ENCODE measurements around the gene NOS3.
A peak's percentile ranks its signal among the peaks of the same experiment; 100 is the strongest.

The NOS3 gene

GRCh38 chr7:151060113-151060415 lies 69.2 kb downstream of the NOS3 start:
- peak overlapping the region; percentile 81 for H3K9ac ChIP-seq (ENCODE audit: insufficient read length, low read depth)
- no peak for TF ChIP-seq SUZ12 (IDR thresholded peaks at IDR 0.05; ENCODE audit: extremely low read depth, insufficient read depth, insufficient read length)
- no peak for TF ChIP-seq YY1 (IDR thresholded peaks at IDR 0.05; ENCODE audit: insufficient read depth, insufficient read length)
- TF ChIP-seq ZNF274 (IDR thresholded peaks at IDR 0.05; ENCODE audit: low read depth, low read length): no peak
- H3K4me3 ChIP-seq (ENCODE audit: insufficient read length, low read depth): peak overlapping the region; percentile 74
- DNase-seq (ENCODE audit: low read depth, low spot score): no peak
- no peaks in the 10 kb centered on the region for H3K9me3 ChIP-seq (ENCODE audit: insufficient read depth, low read length)
- H3K27me3 ChIP-seq (ENCODE audit: insufficient read depth, insufficient read length): peaks cover 8% of the 10 kb centered on the region
- H3K36me3 ChIP-seq (ENCODE audit: insufficient read depth, insufficient read length, low read length): peaks cover 12% of the 10 kb centered on the region
- H3K4me1 ChIP-seq (ENCODE audit: insufficient read depth, insufficient read length): peaks cover 12% of the 10 kb centered on the region

- Histone ChIP-seq H3K4me1 (ENCODE audit: insufficient read depth, insufficient read length) (peaks cover 12% of the 10 kb centered on the region), H3K4me3 (ENCODE audit: insufficient read length, low read depth) (peak overlapping the region; percentile 74), H3K9ac (ENCODE audit: insufficient read length, low read depth) (peak overlapping the region; percentile 81), H3K9me3 (ENCODE audit: insufficient read depth, low read length) (no peaks in the 10 kb centered on the region), H3K27me3 (ENCODE audit: insufficient read depth, insufficient read length) (peaks cover 8% of the 10 kb centered on the region), H3K36me3 (ENCODE audit: insufficient read depth, insufficient read length, low read length) (peaks cover 18% of the 10 kb centered on the region)
- no peak for DNase-seq (ENCODE audit: low read depth, low spot score)
- TF ChIP-seq YY1 (IDR thresholded peaks at IDR 0.05; ENCODE audit: insufficient read depth, insufficient read length) (no peak), SUZ12 (IDR thresholded peaks at IDR 0.05; ENCODE audit: extremely low read depth, insufficient read depth, insufficient read length) (no peak), ZNF274 (IDR thresholded peaks at IDR 0.05; ENCODE audit: low read depth, low read length) (no peak)
Observed at GRCh38 chr7:151060416-151061212, 69.8 kb downstream of the NOS3 start.

GRCh38 chr7:151061213-151062110 lies 70.6 kb downstream of the NOS3 start:
- Histone ChIP-seq H3K4me3 (ENCODE audit: insufficient read length, low read depth) (peak overlapping the region; percentile 74), H3K4me1 (ENCODE audit: insufficient read depth, insufficient read length) (peaks cover 10% of the 10 kb centered on the region), H3K27me3 (ENCODE audit: insufficient read depth, insufficient read length) (peaks cover 2% of the 10 kb centered on the region), H3K9me3 (ENCODE audit: insufficient read depth, low read length) (no peaks in the 10 kb centered on the region), H3K9ac (ENCODE audit: insufficient read length, low read depth) (peak overlapping the region; percentile 81), H3K36me3 (ENCODE audit: insufficient read depth, insufficient read length, low read length) (peaks cover 26% of the 10 kb centered on the region)
- no peak for DNase-seq (ENCODE audit: low read depth, low spot score)
- TF ChIP-seq SUZ12 (IDR thresholded peaks at IDR 0.05; ENCODE audit: extremely low read depth, insufficient read depth, insufficient read length) (no peak), YY1 (IDR thresholded peaks at IDR 0.05; ENCODE audit: insufficient read depth, insufficient read length) (no peak), ZNF274 (IDR thresholded peaks at IDR 0.05; ENCODE audit: low read depth, low read length) (no peak)

- no peak for DNase-seq (ENCODE audit: low read depth, low spot score)
- Histone ChIP-seq H3K4me1 (ENCODE audit: insufficient read depth, insufficient read length) (peaks cover 5% of the 10 kb centered on the region), H3K36me3 (ENCODE audit: insufficient read depth, insufficient read length, low read length) (peaks cover 32% of the 10 kb centered on the region), H3K9me3 (ENCODE audit: insufficient read depth, low read length) (no peaks in the 10 kb centered on the region), H3K9ac (ENCODE audit: insufficient read length, low read depth) (peak overlapping the region; percentile 81), H3K27me3 (ENCODE audit: insufficient read depth, insufficient read length) (no peaks in the 10 kb centered on the region), H3K4me3 (ENCODE audit: insufficient read length, low read depth) (peak overlapping the region; percentile 74)
- no peak for TF ChIP-seq ZNF274 (IDR thresholded peaks at IDR 0.05; ENCODE audit: low read depth, low read length)
- TF ChIP-seq YY1 (IDR thresholded peaks at IDR 0.05; ENCODE audit: insufficient read depth, insufficient read length): no peak
- no peak for TF ChIP-seq SUZ12 (IDR thresholded peaks at IDR 0.05; ENCODE audit: extremely low read depth, insufficient read depth, insufficient read length)
Observed at GRCh38 chr7:151062111-151062398, 71.2 kb downstream of the NOS3 start.

GRCh38 chr7:151062399-151063211 lies 71.8 kb downstream of the NOS3 start:
- no peaks in the 10 kb centered on the region for H3K27me3 ChIP-seq (ENCODE audit: insufficient read depth, insufficient read length)
- DNase-seq (ENCODE audit: low read depth, low spot score): peak; percentile 91
- peaks cover 38% of the 10 kb centered on the region for H3K36me3 ChIP-seq (ENCODE audit: insufficient read depth, insufficient read length, low read length)
- TF ChIP-seq YY1 (IDR thresholded peaks at IDR 0.05; ENCODE audit: insufficient read depth, insufficient read length): no peak
- no peak for TF ChIP-seq ZNF274 (IDR thresholded peaks at IDR 0.05; ENCODE audit: low read depth, low read length)
- no peak for TF ChIP-seq SUZ12 (IDR thresholded peaks at IDR 0.05; ENCODE audit: extremely low read depth, insufficient read depth, insufficient read length)
- H3K9me3 ChIP-seq (ENCODE audit: insufficient read depth, low read length): no peaks in the 10 kb centered on the region
- peak overlapping the region; percentile 74 for H3K4me3 ChIP-seq (ENCODE audit: insufficient read length, low read depth)
- peaks cover 7% of the 10 kb centered on the region for H3K4me1 ChIP-seq (ENCODE audit: insufficient read depth, insufficient read length)
- peak overlapping the region; percentile 81 for H3K9ac ChIP-seq (ENCODE audit: insufficient read length, low read depth)

- Histone ChIP-seq H3K36me3 (ENCODE audit: insufficient read depth, insufficient read length, low read length) (peaks cover 41% of the 10 kb centered on the region), H3K4me1 (ENCODE audit: insufficient read depth, insufficient read length) (peaks cover 7% of the 10 kb centered on the region), H3K9me3 (ENCODE audit: insufficient read depth, low read length) (no peaks in the 10 kb centered on the region), H3K4me3 (ENCODE audit: insufficient read length, low read depth) (peak overlapping the region; percentile 42), H3K9ac (ENCODE audit: insufficient read length, low read depth) (peak overlapping the region; percentile 50), H3K27me3 (ENCODE audit: insufficient read depth, insufficient read length) (no peaks in the 10 kb centered on the region)
- DNase-seq (ENCODE audit: low read depth, low spot score): no peak
- TF ChIP-seq ZNF274 (IDR thresholded peaks at IDR 0.05; ENCODE audit: low read depth, low read length) (no peak), YY1 (IDR thresholded peaks at IDR 0.05; ENCODE audit: insufficient read depth, insufficient read length) (no peak), SUZ12 (IDR thresholded peaks at IDR 0.05; ENCODE audit: extremely low read depth, insufficient read depth, insufficient read length) (no peak)
Observed at GRCh38 chr7:151063212-151063561, 72.4 kb downstream of the NOS3 start.
